Measurements from ENCODE around the gene HIGD1B.

DNA sequence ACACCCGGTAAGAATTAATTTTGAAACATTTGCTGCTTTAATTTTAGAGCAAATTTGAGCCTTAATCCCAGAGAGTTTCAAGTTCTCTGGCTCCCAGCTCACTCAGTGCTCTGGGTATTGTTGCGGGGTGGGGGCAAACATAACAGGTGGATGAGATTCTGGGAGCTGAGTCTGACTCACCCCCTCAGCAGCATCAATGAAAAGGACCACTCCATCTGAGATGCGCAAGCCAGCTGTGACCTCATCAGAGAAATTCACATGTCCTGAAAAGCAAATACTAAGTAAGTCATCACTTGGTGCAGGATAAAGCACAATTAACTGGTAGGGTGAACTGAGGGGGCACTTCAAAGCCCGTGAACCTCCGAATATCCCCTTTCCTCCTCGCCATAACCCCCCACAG, 31.7 kb downstream of the HIGD1B start:
- TF ChIP-seq POLR2A (IDR thresholded peaks at IDR 0.05): no peak
- TF ChIP-seq, protein P1, sequence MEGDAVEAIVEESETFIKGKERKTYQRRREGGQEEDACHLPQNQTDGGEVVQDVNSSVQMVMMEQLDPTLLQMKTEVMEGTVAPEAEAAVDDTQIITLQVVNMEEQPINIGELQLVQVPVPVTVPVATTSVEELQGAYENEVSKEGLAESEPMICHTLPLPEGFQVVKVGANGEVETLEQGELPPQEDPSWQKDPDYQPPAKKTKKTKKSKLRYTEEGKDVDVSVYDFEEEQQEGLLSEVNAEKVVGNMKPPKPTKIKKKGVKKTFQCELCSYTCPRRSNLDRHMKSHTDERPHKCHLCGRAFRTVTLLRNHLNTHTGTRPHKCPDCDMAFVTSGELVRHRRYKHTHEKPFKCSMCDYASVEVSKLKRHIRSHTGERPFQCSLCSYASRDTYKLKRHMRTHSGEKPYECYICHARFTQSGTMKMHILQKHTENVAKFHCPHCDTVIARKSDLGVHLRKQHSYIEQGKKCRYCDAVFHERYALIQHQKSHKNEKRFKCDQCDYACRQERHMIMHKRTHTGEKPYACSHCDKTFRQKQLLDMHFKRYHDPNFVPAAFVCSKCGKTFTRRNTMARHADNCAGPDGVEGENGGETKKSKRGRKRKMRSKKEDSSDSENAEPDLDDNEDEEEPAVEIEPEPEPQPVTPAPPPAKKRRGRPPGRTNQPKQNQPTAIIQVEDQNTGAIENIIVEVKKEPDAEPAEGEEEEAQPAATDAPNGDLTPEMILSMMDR (IDR thresholded peaks at IDR 0.05): no peak

All from suprapubic skin (tissue), 3 donors.